C4-2B (cell line): ENCODE results near the gene PALLD.

Experiments
- H3K27ac ChIP-seq: fragments of 450-650 bp; 2 replicates; pipeline ENCODE4 v1.5.1; 2017
- ZFX ChIP-seq: fragments of 450-650 bp; IDR thresholded peaks from 2 replicates; pipeline ENCODE4 v1.6.1; 2017
- TF ChIP-seq, protein P1 (sequence below): fragments of 450-650 bp; conservative IDR thresholded peaks from 2 replicates; pipeline ENCODE4 v1.5.1; 2017; ENCODE audit warnings: mild to moderate bottlenecking

PALLD gene

DNA sequence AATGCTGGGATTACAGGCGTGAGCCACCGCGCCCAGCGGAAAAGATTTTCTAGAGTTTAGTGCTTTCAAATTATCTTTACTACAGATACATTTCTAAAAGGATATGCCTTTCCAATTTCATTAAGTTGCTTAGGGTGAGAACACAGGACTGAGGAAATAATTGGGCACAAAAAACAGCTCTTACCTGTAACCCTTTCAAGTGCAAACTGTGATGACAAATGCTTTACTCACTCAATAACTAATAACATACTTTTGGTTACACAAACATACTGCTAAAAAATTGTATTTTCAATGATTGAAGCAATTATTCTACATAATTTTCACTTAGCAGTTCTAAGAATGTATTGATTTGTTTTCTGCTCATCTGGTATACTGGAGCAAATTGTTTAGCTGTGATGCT, 40.2 kb downstream of the PALLD start:
- no peak for TF ChIP-seq ZFX
- TF ChIP-seq, protein P1, sequence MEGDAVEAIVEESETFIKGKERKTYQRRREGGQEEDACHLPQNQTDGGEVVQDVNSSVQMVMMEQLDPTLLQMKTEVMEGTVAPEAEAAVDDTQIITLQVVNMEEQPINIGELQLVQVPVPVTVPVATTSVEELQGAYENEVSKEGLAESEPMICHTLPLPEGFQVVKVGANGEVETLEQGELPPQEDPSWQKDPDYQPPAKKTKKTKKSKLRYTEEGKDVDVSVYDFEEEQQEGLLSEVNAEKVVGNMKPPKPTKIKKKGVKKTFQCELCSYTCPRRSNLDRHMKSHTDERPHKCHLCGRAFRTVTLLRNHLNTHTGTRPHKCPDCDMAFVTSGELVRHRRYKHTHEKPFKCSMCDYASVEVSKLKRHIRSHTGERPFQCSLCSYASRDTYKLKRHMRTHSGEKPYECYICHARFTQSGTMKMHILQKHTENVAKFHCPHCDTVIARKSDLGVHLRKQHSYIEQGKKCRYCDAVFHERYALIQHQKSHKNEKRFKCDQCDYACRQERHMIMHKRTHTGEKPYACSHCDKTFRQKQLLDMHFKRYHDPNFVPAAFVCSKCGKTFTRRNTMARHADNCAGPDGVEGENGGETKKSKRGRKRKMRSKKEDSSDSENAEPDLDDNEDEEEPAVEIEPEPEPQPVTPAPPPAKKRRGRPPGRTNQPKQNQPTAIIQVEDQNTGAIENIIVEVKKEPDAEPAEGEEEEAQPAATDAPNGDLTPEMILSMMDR: no peak

DNA sequence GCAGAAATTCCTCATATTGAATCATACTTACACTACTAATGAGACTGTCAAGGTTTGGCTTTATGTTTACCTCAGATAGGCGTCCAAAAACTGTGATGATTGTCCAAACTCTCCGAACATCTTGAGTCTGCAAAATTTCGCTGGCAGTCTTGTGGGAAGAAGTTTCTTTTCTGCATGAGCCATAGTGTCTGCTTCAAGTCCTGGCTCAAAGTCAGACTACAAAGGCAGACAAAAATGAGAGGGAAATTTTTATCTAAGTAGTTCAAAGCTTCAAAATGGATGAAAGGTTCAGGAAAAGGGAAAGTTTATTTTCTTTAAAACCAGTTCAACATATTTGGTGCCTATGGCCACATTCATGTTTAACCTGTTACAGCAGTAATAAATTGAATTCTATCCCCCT, 40.7 kb downstream of the PALLD start:
- H3K27ac ChIP-seq: no peak overlapping the region
- TF ChIP-seq ZFX: no peak
- TF ChIP-seq, protein P1: no peak

More for the DNA sequence above, 40.2 kb downstream of the PALLD start:
- no peak overlapping the region for H3K27ac ChIP-seq

DNA sequence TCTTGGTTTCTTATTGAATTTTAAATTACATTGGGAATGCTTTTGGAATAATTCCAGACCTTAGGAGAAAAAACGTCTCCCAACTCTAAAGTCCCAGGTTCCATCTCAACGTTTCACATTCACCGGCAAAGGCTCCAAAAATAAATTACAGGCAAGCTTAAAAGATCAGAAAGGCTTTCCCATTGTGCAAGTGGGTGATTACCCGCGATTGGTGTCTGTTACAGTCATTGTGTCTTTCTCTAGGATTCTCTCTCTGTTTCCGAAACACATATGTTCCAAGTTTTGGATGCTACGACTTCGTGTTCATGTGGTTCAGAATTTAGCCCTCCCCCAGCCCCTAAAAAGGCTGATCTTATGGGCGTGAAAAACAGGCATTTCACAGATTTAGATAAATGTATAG, 41.8 kb downstream of the PALLD start:
- TF ChIP-seq, protein P1: no peak
- TF ChIP-seq ZFX: no peak
- H3K27ac ChIP-seq: no peak overlapping the region

DNA sequence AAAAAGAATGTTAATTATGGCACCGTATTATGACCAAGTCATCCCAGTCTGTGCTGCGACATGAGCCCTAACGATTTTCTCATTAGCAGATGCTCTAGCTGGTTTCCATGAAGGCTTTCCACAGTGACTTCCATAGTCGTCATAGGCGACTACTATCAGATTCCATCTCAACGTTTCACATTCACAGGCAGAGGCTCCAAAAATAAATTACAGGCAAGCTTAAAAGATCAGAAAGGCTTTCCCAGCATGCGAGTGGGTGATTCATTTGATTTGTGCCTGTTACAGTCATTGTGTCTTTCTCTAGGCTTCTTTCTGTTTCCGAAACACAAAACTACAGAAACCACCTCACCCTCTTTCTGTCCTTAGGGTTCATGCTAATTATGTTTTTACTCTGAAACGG, 43.2 kb downstream of the PALLD start:
- TF ChIP-seq ZFX: no peak
- TF ChIP-seq, protein P1: no peak
- no peak overlapping the region for H3K27ac ChIP-seq

- H3K27ac ChIP-seq: no peak overlapping the region
- TF ChIP-seq, protein P1: no peak
- no peak for TF ChIP-seq ZFX
Observed at GRCh38 chr4:168540503-168541265, 43.8 kb downstream of the PALLD start.

DNA sequence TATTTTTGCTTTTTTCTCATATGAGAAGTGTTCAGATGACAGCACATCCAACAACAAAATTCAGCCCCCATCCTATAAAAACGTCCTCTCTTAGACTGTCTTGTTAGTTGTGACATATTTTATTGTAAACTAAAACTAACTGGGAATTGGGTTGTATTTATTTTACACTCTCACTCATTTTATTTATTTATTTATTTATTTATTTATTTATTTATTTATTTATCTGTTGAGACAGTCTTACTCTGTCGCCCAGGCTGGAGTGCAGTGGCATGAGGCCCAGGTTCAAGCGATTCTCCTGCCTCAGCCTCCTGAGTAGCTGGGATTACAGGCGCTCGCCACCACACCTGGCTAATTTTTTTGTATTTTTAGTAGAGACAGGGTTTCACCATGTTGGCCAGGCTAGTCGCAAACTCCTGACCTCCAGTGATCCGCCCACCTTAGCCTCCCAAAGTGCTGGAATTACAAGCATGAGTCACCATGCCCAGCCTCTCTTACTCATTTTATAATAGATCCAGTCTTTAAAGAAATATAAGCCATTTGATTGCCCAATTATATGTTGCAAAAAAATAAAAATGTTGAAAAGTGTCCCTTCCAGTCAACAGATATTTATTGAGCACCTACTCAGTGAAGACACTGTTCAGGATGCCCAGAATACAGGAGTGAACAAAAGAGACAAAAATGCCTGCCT, 44.6 kb downstream of the PALLD start:
- H3K27ac ChIP-seq: no peak overlapping the region
- TF ChIP-seq, protein P1: no peak
- no peak for TF ChIP-seq ZFX

- TF ChIP-seq, protein P1: no peak
- TF ChIP-seq ZFX: no peak
- no peak overlapping the region for H3K27ac ChIP-seq
Observed at GRCh38 chr4:168549143-168549542, 52.3 kb downstream of the PALLD start.
